GM21367 (cell line): ENCODE data around the gene CTDSP2.
"Not testable (repeated sequence)": the region's sequence is repeated elsewhere in the genome, so short reads cannot be mapped to it uniquely, and the experiment has no call there.

Source experiments
- ATAC-seq: cut with Tn5 transposase; IDR thresholded peaks from one replicate; pipeline ENCODE4 v1.9.1; 2021; ENCODE audit not compliant: unreplicated experiment

Gene CTDSP2

GRCh38 chr12:57783861-57784260, 62.7 kb downstream of the CTDSP2 start:
- no peak for ATAC-seq

GRCh38 chr12:57783466-57783801, 63.1 kb downstream of the CTDSP2 start:
- no peak for ATAC-seq

GRCh38 chr12:57782608-57783465, 63.7 kb downstream of the CTDSP2 start, which contains the start of gene TSFM:
Gene TSFM, plus strand, starts transcription at chr12:57782787. Its CDS starts 15 bp downstream, at chr12:57782802.
- ATAC-seq = peak; percentile 70

- ATAC-seq = no peak
These were observed 64.3 kb downstream of the CTDSP2 start for GRCh38 chr12:57782243-57782607.

- ATAC-seq = no peak
These were observed 64.7 kb downstream of the CTDSP2 start for GRCh38 chr12:57781801-57782200.

GRCh38 chr12:57781244-57781643, 65.3 kb downstream of the CTDSP2 start:
- no peak for ATAC-seq

- no peak for ATAC-seq
These were observed 66.1 kb downstream of the CTDSP2 start for GRCh38 chr12:57780284-57780897.

GRCh38 chr12:57779736-57780135, 66.8 kb downstream of the CTDSP2 start:
- no peak for ATAC-seq

GRCh38 chr12:57777911-57778310, 68.6 kb downstream of the CTDSP2 start:
- ATAC-seq = no peak

GRCh38 chr12:57777367-57777766, 69.2 kb downstream of the CTDSP2 start:
- no peak for ATAC-seq

GRCh38 chr12:57776247-57776587, 70.3 kb downstream of the CTDSP2 start:
- no peak for ATAC-seq

- no peak for ATAC-seq
These were observed 70.8 kb downstream of the CTDSP2 start for GRCh38 chr12:57775563-57776246.

GRCh38 chr12:57775044-57775443, 71.5 kb downstream of the CTDSP2 start:
- no peak for ATAC-seq

GRCh38 chr12:57774634-57775033, 71.9 kb downstream of the CTDSP2 start:
- not testable (repeated sequence) for ATAC-seq

GRCh38 chr12:57772429-57773322, 73.9 kb downstream of the CTDSP2 start, which contains the start of gene EEF1AKMT3:
Gene EEF1AKMT3, plus strand, starts transcription at chr12:57772614. Its CDS starts 111 bp downstream, at chr12:57772725.
- peak; percentile 29 for ATAC-seq

- ATAC-seq = peak; percentile 72
These were observed 74.6 kb downstream of the CTDSP2 start, which contains the start of gene METTL1 for GRCh38 chr12:57771873-57772428. Gene METTL1, minus strand, starts transcription at chr12:57772105. Its CDS starts 22 bp downstream, at chr12:57772083.

- ATAC-seq = peak; percentile 54
These were observed 75.2 kb downstream of the CTDSP2 start for GRCh38 chr12:57771236-57771872.

- no peak for ATAC-seq
These were observed 75.8 kb downstream of the CTDSP2 start for GRCh38 chr12:57770734-57771133.
